Brain microvascular endothelial cell (primary cell): ENCODE measurements around the gene KRTAP20-3.

Experiments
- DNase-seq: peaks from one replicate; pipeline ENCODE4 v3.0.0-alpha.2; 2020
- H3K27ac ChIP-seq: fragments of 250-450 bp; sonication (Bioruptor Pico); 2 replicates; pipeline ENCODE4 v1.5.1; 2020; ENCODE audit warnings: mild to moderate bottlenecking, moderate library complexity
- H3K27me3 ChIP-seq: fragments of 250-450 bp; sonication (Bioruptor Pico); replicated peaks from 2 replicates; pipeline ENCODE4 v1.5.1; 2020; ENCODE audit warnings: mild to moderate bottlenecking
- H3K36me3 ChIP-seq: fragments of 250-450 bp; sonication (Bioruptor Pico); replicated peaks from 2 replicates; pipeline ENCODE4 v1.5.1; 2020; ENCODE audit warnings: mild to moderate bottlenecking
- H3K4me3 ChIP-seq: 2 replicates; pipeline ENCODE4 v1.5.1; 2011; ENCODE audit warnings: low read depth, mild to moderate bottlenecking, control low read depth, low read length, moderate library complexity
- in situ Hi-C: cut with HindIII; loops from 2 replicates; pipeline ENCODE4 v1.10.0; 2017; ENCODE audit warnings: low sequenced_read_pairs, low pct_ligation_motif_present
- TF ChIP-seq, protein P1 (sequence below): IDR thresholded peaks from 2 replicates; pipeline ENCODE4 v1.5.1; 2011; ENCODE audit warnings: low read depth, mild to moderate bottlenecking, moderate library complexity, low read length, control low read depth, inconsistent platforms; ENCODE audit errors: missing control alignments

The KRTAP20-3 gene

GRCh38 chr21:30642564-30642963, at the start of gene KRTAP20-3:
KRTAP20-3 (plus strand) TSS chr21:30642864.
- in situ Hi-C loops, result no loop called here
- Histone ChIP-seq H3K27ac (no peak within 1 kb of the TSS), H3K27me3 (no peaks in the 10 kb centered on the region), H3K36me3 (no peaks in the 10 kb centered on the region), H3K4me3 (no peak within 1 kb of the TSS)
- TF ChIP-seq, protein P1, sequence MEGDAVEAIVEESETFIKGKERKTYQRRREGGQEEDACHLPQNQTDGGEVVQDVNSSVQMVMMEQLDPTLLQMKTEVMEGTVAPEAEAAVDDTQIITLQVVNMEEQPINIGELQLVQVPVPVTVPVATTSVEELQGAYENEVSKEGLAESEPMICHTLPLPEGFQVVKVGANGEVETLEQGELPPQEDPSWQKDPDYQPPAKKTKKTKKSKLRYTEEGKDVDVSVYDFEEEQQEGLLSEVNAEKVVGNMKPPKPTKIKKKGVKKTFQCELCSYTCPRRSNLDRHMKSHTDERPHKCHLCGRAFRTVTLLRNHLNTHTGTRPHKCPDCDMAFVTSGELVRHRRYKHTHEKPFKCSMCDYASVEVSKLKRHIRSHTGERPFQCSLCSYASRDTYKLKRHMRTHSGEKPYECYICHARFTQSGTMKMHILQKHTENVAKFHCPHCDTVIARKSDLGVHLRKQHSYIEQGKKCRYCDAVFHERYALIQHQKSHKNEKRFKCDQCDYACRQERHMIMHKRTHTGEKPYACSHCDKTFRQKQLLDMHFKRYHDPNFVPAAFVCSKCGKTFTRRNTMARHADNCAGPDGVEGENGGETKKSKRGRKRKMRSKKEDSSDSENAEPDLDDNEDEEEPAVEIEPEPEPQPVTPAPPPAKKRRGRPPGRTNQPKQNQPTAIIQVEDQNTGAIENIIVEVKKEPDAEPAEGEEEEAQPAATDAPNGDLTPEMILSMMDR, result no peak
- no peak for DNase-seq

DNA sequence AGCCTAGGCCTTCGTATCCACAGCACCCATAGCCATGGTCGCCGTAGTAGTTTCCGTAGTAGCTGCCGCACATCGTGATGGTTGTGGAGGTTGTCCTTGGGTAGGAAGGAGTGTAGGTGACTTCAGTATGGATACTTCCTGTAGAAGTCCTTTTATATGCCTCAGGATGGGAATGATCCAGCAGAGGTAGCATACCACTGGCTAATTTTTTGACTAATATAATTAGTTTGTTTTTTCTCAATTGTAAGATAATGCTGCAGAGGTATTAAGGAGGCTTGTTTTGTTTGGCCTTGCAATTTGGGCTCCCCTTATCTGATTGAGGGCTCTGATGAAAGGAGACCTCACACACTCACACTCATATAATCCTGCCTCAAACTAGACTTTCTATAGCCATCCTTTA, 43.9 kb upstream of the KRTAP20-3 start, which contains the start of gene KRTAP6-2:
Gene KRTAP6-2, minus strand, starts transcription at position 101 of the 400 bp plus-strand sequence. Its CDS starts 28 bp downstream, at position 73.
- H3K4me3 ChIP-seq, result no peak within 1 kb of the TSS
- H3K27me3 ChIP-seq, result no peaks in the 10 kb centered on the region
- no peaks in the 10 kb centered on the region for H3K36me3 ChIP-seq
- no peak within 1 kb of the TSS for H3K27ac ChIP-seq
- TF ChIP-seq, protein P1, result no peak
- in situ Hi-C loops, result no loop called here
- DNase-seq, result no peak

DNA sequence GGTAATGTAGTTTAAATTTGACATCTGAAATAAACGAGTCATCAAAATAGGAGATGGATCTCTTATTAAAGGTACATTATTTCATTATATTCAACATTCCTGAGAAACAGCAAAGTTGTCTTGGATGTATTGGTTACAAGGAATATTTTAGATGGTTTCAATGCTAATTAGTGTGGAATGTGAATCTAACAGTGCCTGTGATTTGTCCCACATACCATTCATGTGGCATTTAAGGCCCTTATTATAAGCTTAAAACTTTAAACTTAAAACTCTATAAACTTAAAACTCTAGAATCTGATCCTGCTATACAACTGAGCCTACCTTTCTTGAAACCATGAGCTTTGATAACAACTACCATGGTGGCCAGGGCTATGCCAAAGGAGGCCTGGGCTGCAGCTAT, 41.9 kb upstream of the KRTAP20-3 start, which contains the start of gene KRTAP22-1:
Gene KRTAP22-1, plus strand, starts transcription at position 301 of the 400 bp plus-strand sequence.
- no peaks in the 10 kb centered on the region for H3K36me3 ChIP-seq
- H3K27ac ChIP-seq, result no peak within 1 kb of the TSS
- TF ChIP-seq, protein P1, result no peak
- in situ Hi-C loops, result no loop called here
- H3K27me3 ChIP-seq, result no peaks in the 10 kb centered on the region
- no peak within 1 kb of the TSS for H3K4me3 ChIP-seq
- DNase-seq, result no peak

DNA sequence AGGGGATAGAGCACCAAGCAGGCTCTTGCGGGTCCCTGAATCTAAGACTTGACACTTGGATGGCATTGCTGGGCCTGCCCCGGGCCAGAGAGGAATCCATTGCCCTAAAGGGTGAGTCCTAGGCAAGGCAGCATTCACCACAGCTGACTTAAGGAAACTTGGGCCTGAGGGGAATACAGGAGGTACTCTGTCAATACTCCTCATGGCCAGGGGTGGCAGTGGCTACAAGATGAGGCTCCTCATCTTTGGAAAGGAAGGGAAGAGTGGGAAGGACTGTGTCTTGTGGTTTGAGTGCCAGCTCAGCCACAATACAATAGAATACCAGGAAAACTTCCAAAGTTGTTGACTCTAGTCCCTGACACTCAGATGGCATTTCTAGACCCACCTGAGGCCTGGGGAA, 36.7 kb upstream of the KRTAP20-3 start:
- TF ChIP-seq, protein P1, result no peak
- Histone ChIP-seq H3K27ac (no peak overlapping the region), H3K36me3 (no peaks in the 10 kb centered on the region), H3K27me3 (no peaks in the 10 kb centered on the region), H3K4me3 (no peak overlapping the region)
- in situ Hi-C loops, result no loop called here
- no peak for DNase-seq

- TF ChIP-seq, protein P1, result no peak
- H3K27me3 ChIP-seq, result no peaks in the 10 kb centered on the region
- no peak overlapping the region for H3K4me3 ChIP-seq
- no peak overlapping the region for H3K27ac ChIP-seq
- no peak for DNase-seq
- in situ Hi-C loops, result no loop called here
- H3K36me3 ChIP-seq, result no peaks in the 10 kb centered on the region
Measured at GRCh38 chr21:30612132-30612531, 30.5 kb upstream of the KRTAP20-3 start.

DNA sequence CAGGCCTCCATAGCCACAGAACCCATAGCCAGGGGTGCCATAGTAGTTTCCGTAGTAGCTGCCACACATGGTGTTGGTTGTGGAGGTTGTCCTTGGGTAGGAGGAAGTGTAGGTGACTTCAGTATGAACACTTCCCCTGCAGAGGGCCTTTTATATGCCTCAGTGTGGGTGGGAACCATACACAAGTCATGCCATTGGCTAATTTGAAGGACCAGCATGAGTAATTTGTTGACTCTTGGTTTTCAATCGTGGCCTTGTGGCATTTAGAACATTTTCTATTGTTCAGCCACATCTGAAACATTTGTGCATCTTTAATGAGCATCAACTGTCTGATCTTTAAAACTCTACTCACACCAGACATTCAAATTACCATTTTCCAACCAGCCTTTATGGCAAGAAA, 28.8 kb upstream of the KRTAP20-3 start, which contains the start of gene KRTAP6-1:
Gene KRTAP6-1, minus strand, starts transcription at position 95 of the 400 bp plus-strand sequence. Its CDS starts 26 bp downstream, at position 69.
- H3K27ac ChIP-seq, result no peak within 1 kb of the TSS
- TF ChIP-seq, protein P1, result no peak
- in situ Hi-C loops, result no loop called here
- H3K27me3 ChIP-seq, result no peaks in the 10 kb centered on the region
- no peak for DNase-seq
- no peak within 1 kb of the TSS for H3K4me3 ChIP-seq
- no peaks in the 10 kb centered on the region for H3K36me3 ChIP-seq
